Ureter (tissue), 1 donor: Measurements from ENCODE around the gene SBSN. TPM values are rescaled to one million over a fixed set of nuclear protein-coding genes. Genes with fewer than 3 reads are reported as not detected.

Source experiments
- DNase-seq: peaks from one replicate; pipeline ENCODE4 v3.0.0-alpha.2; 2020; ENCODE audit warnings: low spot score
- total RNA-seq: library from RNA; stranded (reverse); gene quantifications from one replicate; pipeline ENCODE4 v1.2.4, GENCODE V29; 2023
- donor health status: DM: yes; HTN: yes; CAD: no.

Gene SBSN
- total RNA-seq, 1 donor from 2014 or later: not detected

DNA sequence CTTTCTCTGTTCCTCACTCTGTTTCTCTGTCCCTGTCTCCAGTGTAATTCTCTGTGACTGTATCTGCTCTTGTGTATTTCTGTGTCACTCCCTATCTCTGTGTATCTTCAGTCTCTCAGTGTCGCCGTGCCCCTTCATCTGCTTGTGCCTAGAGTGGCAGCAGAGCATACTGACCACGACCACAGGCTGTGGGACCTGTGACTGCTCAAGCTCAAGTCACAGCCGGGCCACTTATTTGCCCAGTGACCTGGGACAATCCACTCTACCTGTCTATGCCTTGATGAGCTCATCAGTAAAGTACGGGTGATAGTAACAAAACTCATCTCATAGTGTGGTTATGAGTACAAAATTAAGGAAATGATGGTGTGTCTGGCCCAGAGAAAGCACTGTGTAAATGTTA lies 26.0 kb upstream of the SBSN start:
- no peak for DNase-seq

DNA sequence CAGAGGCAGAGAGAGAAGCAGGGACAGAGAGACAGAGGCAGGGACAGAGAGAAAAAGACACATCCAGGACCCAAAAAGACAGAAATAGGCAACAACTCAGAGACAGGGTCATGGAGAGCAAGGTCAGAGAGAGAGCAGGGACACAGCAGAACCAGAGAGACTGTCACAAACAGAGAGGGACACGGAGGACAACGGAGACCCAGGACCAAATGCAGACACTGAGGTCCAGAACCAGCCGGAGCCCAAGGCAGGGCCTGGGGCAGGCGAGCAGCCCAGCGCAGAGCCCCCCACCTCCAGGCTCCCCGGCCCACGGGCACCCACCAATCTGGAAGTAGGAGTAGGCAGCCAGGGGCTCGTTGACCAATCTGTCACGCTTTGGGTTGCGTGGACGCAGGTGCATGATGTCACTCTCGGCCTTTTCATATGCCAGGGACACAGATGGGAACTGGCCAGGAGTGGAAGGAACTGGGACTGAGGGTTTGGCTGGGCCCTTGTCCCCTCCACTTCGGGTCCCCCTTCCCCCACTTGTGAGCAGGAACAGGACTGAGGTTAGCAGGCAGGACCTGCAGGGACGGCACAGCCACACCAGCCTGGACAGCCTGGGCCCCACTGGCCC lies 25.4 kb upstream of the SBSN start:
- no peak for DNase-seq

DNA sequence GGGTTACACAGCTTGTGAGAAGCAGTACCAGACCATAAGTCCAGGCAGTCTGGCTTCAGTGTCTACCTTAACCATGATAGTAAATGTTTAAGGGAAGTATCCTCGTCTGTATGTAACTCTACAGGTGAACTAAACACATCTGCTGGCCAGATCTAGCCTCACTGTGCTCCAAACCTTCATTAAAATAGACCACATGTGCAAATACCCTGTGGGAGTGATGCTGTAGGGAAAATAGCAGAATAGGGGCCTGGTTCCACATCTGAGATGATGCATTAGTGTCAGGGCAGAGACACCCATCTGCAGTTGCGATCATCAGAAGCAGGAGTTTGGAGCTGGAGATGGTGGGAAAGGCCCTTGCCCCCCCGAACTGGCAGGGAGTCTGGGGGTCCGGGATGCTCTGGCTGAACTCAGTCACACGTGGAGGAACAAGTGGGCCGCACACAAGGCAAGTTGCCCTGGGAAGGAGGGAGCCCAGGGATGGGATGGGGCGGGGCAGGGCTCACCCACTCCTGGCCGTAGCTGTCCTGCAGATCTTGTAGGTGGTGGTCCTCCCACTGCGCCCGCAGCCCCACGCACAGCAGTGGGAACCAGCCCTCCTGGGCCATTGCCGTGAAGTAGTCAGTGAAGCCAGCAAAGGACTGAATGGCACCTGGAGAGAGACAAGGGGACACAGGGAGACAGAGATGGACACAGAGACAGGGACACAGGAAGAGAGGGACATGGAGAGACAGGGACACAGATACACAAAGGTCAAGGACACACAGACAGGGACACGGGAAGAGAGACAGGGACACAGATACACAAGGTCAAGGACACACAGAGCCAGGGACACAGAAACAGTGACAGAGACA lies 24.6 kb upstream of the SBSN start:
- no peak for DNase-seq

DNA sequence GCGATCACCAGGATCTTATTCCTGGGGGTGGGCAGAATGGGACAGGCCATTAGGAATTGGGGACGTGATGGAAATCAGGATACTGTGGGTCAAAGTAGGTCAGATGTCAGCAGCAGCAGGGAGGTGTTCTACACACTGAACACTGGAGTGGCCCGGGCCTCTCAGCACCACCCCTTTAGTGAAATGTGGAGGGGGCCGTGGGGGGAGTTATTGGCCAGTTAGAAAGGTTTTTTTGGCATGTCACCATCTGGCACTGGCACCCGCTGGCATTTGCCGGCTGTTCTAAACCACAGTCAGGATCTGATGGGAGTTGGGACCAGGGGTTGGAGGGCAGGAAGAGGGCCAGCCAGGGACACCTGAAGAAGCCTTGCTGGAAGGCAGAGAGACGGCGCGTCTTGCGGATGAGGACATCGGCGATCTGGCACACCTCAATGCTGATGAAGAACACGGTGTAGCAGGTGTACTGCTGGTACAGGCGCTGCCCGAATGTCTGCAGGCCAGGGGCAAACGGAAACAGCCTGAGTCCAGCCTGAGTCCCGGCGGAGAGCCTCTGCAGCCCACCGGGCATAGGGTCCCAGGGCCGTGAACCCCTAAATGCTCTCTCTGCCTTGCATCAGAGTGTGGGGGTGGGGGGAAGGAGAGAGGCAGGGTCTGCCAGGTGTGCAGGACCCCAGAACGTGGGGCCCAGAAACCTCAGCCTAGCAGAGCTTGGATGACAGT lies 23.1 kb upstream of the SBSN start:
- no peak for DNase-seq

DNA sequence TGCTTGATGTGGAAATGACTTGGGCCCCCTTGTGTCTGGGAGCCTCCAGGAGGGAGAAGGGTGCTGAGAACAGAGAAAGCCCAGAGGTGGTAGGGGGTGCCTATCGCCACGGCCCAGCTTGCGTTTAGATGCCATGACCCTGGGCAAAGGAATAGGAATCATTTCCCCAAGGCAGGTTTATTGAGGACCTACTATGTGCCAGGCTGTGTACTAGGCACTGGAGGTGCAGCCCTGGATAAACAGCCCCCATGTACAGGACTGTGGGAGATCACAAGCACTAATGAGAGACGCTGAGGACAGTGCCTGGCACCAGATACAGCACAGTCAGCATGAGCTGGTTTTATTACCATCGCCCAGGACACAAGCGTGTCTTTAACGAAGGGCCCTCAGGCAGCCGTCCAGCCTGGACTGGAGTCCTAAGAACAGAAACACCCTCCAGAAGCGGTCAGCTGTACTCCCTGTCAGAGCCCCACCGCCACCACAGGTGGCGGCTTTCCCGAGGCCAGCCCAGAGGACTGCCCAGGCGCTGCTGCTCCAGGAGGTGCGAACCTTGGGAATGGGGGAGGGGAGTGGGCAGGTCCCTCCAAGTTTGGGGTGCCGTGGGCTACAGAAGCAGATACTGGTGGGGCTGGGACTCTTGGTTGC lies 21.9 kb upstream of the SBSN start:
- no peak for DNase-seq

DNA sequence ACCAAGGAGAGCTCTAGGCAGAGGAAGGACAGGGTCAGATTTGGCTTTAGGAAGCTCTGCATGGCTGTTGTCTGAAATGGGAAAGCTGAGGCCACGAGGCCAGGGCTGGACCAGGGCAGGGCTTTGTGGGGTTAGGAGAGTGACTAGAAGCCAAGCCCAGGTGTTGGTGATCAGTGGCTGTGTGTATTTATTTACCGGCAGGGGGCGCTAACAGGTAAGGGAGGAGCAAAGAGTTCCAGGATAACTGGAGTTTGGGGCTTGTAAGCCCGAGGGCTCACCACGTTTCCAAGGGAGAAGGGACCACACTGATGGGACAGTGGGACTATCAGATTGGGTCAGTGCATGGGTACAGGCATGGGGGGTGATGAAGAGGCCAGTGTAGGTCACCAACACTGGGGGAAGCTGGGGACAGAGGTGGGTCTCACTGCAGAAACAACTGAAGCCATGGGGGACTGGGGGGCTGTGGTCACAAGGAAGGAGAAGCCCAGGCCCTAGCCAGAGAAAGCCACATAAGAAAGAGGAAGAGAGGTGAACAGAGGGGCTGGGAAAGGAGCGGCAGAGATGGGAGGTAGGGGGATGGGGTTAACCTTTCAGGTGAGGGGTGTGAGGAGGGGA lies 21.2 kb upstream of the SBSN start:
- no peak for DNase-seq

DNA sequence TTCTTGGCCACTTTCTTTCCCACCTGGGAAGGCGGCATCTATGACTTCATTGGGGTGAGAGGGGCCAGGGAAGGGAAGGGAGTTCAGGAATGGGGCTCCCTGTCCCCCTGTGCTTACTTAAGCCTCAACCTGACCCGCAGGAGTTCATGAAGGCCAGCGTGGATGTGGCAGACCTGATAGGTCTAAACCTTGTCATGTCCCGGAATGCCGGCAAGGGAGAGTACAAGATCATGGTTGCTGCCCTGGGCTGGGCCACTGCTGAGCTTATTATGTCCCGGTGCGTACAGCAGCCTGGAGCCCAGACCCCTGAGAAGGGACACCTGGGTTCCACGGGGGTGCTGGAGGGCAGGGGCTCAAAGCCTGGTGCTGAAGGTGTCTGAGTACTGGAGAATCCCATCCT lies 18.4 kb upstream of the SBSN start:
- no peak for DNase-seq

DNA sequence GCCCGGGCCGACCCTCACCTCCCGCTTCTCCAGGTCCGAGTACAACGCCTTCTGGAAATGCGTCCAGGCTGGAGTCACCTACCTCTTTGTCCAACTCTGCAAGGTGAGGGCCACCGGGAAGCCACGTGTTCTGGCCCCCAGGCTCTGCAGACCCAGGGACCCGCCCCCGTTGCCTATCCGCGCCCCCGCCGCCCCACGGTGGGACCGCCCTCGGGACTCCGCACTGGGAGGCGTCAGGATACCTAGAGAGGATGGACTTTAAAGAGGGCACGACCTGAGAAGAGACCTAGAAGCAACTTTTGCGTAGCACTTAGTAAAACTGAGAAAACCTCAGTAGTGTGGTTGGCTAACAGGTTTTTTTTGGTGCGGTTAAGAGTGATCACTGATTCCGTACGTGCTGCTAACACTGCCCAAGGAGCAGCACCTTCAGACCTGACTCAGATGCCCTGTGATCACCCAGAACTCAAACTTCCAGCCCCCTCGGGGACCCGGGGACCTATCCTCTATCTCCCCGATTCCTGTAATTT lies 17.8 kb upstream of the SBSN start:
- no peak for DNase-seq

DNA sequence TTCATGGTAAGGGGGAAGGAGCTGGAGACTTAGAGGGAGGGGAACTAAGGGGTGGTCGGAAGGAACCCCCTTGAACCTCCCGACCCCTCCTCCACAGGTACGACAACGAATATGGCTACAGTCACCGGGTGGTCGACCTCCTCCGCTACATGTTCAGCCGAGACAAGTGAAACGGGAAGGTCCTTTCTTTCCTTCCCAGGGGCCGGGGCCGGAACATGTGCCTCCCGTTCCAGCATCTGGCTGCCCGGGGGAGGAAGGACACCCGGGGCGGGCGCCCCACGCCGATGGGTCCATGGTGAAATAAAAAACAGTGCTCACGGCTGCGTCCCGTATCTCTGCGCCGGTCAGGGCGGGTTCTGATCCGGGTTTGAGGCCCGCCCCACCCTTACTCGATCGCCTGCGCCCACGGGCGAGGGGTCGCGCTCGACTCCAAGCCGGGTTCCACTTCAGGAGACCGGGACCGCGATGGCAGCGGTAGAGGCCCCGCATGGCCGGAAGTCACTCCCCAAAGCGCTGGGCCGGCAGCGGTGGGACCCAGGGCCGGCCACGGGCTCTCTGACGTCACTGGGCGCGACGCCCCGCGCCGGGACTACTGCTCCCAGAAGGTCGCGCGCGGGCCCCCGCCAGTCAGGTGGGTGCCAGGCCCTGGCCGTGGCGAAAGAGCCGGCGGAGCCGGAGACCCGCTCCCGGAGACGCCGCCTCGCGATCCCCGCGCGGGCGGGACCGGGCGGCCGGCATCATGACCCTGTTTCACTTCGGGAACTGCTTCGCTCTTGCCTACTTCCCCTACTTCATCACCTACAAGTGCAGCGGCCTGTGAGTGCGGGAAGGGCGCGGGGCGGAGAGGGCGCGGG lies 17.1 kb upstream of the SBSN start, which contains the start of gene TMEM147:
Gene TMEM147 (plus strand): TSS at position 626 of the 854 bp plus-strand sequence. CDS start 114 bp downstream, at position 740.
- DNase-seq: peak; percentile 94

DNA sequence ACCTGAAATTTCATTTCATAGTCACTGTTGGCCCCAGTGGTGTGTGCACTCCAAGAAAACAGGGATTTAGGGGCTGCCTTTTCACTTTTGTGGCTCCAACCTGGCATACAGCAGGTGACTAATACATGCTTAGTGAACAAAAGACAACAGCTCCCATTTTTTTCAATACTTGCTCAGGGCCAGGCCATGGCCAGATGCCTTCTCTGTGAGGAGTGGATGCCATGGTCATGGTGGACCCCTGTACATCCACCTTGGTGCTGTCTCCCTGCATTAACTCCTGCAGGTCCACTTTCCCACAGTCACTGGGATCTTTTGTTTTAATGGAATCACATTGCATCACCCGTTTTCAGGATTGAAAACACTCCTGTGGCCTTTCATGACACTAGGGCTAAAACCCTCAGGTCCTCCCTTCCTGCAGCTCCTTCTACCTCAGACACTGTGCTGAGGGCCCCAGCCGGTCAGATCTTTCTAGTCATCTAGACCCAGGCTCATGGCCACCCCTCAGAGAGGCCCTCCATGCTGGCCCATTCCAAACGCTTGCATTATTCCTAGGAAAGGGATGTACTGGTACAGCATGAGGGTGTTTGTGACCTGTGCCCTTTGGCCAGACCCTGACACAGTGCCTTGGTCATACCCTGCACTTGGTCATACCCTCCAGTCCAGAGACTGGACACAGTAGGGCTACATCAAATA lies 16.1 kb upstream of the SBSN start:
- DNase-seq: no peak

DNA sequence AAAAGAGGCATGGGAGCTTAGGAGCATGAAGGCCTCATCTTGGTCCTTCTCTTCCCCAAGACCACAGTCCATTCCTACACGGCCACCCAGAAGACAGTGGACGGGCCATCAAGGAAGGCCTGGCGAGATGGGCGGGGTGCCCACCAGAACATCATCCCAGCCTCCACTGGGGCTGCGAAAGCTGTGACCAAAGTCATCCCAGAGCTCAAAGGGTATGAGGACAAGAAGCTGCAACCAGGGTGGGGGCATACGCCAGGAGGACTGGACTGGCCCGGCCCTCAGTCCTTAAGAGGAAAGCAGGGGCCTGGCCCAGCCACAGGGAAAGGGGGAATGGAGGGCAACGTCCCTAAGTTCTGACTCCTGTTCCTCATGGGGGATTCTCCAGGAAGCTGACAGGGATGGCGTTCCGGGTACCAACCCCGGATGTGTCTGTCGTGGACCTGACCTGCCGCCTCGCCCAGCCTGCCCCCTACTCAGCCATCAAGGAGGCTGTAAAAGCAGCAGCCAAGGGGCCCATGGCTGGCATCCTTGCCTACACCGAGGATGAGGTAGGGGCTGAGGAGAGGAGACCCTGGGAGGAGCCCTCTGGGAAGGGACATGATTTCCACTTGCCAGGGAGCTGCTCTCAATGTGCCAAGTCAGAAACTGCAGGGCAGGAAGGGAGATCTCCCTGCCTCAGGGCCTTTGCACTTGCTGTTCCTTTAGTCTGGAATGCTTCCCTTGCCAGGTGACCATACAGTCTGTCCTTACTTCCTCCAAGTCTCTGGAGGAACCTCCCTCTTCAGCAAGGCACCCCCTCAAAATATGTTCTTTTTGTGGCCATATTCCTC lies 15.4 kb upstream of the SBSN start:
- DNase-seq: no peak

DNA sequence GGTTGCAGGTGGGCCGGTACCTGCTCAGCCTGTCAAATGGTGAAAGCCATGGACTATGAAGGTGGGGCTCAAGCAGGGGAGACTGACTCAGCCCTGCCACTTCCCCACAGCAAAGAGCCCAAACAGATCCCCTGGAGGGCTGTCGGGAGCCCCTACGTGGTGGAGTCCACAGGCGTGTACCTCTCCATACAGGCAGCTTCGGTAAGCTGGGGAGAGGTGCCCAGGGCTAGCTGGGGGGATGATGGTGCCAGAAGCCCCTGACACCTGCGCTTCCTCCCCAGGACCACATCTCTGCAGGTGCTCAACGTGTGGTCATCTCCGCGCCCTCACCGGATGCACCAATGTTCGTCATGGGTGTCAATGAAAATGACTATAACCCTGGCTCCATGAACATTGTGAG lies 14.1 kb upstream of the SBSN start:
- no peak for DNase-seq

DNA sequence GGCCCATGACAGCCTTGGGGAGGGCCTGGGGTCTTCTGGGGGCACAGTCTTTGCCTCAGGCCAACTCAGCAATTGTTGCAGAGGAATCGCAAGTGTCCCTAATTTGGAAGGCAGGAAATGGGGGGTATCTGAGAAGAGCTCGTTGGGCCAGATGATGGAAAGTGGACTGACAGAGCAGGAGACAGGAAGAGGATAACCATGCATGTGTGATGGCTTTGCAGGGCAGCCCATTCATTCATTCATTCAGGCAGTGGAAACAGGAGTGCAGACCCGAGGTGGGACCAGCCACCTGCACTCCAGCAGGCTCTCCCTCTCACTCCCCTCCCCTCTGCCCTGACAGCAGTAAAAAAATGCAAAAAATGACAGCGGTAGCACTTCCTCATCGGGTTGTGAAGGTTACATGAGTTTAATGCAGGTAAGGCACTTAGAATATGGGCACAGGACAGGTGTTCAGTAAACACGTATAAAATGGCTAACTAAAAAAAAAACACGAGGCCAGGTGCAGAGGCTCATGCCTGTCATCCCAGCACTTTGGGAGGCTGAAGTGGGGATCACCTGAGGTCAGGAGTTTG lies 12.3 kb upstream of the SBSN start:
- no peak for DNase-seq

DNA sequence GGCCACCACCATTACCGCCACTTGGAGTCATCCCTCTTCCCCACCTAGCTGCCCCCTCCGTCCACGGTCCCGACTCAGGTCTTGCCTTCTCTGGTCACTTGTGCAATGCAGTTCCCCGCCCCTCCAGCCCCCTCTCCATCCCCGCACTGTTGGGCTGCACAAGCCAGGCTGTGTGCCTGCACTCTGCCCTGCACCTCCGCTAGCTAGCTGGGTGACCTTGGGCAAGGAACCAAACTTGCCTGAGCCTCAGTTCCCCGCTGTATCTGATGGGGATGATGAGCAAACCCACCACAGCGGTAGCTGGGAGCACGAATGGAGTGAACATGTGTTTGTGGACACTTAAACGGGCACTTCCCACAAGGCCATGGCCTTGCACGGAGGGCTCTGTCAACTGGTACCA lies 11.7 kb upstream of the SBSN start:
- DNase-seq: no peak

DNA sequence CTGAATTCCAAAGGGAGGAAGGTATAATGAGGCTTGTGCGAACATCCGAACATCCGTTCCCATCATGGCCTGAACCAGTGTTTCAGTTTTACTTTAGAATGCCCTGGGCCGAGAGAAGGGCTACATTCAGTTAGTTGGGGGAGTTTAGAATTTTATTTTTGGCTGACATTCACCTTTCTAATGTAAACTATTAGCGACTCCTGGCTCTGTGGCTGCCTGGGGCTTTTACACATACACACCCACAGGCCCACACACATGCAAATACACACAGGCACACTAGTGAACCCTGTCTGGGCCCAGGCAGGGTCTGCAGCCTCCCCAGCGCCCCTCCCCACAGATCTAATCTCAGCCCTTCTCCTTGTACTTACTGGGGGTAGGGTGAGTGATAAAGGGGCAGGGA lies 11.2 kb upstream of the SBSN start:
- no peak for DNase-seq

DNA sequence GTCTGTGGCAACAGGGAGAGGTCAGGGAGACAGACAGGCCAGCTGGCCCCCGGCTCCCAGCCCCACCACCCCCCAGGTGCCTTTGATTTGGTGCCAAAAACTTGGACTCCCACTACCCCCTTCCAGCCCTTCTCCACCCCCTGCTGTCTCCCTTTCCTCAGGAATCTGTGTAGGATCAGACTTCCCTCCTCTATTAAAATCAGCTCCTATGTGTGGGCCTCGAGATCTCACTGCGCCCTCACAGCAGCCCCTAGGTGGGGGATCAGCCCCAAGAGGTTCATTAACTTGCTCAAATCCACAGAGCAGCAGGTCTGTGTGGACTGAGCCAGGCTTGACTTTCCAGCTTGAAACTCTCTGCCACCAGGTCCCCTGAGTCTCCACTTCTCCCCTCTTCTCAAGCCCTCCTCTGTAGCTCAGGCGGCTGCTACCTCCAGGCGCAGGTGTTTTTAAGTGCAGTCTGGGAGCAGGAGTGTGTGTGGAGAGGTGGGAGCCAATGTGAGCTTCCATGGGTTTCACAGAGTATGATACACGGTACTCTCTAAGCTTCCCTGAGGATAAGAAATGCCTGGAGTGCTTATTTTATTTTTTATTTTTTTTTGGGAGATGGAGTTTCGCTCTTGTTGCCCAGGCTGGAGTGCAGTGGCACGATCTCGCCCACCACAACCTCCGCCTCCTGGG lies 6.8 kb upstream of the SBSN start:
- DNase-seq: no peak

DNA sequence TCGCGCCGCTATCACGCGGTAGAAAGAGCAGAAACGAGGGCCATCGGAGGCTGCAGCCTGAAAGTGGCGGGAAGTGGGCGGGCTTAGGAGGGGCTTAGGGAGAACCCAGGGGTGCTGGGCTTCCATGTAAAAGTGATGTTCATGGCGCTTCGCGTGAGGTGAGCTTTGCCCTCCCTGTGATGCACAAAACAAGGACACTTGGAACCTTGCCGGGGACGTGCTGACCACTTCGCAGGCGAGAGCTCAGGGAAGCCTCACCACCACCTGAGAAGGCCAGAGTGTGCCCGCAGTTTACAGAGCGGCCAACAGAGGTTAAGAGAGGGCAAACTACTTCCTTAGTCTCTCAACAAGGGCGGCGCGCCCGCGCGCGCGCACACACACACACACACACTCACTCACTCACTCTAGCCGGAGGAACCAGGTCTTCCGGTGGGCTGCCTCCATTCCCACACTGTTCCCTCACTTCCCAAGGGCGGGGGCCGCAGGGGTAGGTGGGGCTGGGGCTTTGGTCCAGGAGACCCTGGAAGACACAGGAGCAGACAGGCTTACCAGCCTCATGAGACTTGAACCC lies 5.8 kb upstream of the SBSN start:
- DNase-seq: peak; percentile 62
